Endometrial microvascular endothelial cells (primary cell): Measurements from ENCODE around the gene PTPRN2. TPM values are rescaled to one million over a fixed set of nuclear protein-coding genes. Genes with fewer than 3 reads are reported as not detected.

Source experiments
- in situ Hi-C: cut with HindIII; loops from 2 replicates; pipeline ENCODE4 v1.10.0; 2017; ENCODE audit warnings: low sequenced_read_pairs, low pct_unique_long_range_greater_than_20kb; ENCODE audit errors: inconsistent ontology term
- total RNA-seq: library from RNA; depleted of rRNA; stranded (reverse); fragments of >200 nt; gene quantifications from one replicate; pipeline ENCODE4 v1.2.3, GENCODE V29; 2015; ENCODE audit errors: inconsistent ontology term

PTPRN2 gene
- total RNA-seq, 1 donor from 2014 or later: 13.3 TPM

DNA sequence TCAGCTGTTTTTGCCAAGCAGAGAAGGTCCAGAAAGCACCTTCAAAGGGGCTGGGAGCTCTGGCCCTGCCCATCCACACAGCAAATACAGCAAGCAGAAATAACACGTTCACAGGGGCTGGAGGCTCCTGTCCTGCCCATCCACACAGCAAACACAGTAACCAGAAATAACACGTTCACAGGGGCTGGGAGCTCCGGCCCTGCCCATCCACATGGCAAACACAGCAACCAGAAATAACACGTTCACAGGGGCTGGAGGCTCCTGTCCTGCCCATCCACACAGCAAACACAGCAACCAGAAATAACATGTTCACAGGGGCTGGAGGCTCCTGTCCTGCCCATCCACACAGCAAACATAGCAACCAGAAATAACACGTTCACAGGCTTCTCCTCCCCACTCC, 558.1 kb downstream of the PTPRN2 start:
- in situ Hi-C loops: no loop called here

DNA sequence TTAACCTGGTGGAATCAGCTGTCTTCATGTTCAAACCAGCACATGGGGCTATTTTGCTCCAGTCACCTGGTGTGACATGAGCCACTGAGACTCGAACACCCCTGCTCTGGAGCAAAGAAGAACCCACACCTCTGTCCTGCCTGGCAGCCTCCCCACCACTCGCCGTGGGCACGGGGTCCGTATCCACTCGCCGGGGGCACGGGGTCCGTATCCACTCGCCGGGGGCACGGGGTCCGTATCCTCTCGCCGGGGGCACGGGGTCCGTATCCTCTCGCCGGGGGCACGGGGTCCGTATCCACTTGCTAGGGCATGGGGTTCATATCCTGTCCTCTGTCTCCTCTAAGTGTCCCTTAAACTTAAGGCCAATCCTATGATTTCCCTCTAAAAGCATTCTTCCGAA, 558.7 kb downstream of the PTPRN2 start:
- in situ Hi-C loops: no loop called here

DNA sequence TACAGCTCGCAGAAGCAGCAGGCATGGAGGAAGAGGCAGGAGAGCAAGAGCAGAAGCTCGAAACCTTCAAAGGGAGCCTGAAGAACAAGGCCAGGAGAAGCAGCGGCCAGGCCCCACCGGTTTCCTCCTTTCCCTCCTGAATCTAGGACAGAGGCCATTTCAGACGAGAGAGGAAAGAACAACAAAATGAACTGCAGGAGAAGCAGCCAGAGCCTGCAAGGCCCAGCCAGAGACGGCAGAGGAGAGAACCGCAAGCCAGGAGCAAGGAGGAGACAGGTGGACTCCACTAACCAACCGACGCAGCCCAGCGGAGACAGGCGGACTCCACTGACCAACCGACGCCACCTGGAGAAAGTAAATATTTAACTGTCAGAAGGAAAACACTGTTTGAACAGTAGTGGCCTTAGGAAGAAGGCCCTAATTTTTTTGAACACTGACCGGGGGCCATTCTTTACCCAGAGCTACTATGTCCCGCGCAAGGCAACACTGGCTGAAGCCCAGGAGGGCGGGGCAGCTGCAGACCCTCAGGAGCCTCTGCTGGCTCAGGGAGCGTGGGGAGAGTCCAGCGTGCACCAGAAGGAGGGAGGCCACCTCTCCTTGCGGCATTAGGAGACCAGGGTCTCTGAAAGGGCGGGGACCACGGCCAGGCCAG, 559.2 kb downstream of the PTPRN2 start:
- in situ Hi-C loops: no loop called here

DNA sequence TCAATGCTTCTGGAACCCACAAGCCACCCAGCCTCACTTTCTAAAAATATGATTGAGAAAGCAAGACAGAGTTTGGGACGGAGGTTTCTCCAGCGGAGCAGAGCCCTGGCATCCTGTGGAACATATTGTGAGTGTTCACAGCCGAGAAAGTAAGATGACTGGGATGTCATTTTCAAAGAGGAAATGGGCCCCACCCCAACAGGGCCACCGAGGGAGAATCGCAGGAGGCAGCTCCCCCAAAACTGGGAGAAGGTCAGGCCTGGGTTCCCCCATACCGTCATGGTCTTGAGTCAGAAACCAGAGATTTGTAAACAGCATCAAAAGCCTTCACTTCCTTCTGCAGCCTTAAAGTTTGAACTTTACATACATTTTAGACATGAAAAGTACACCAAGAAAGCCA, 560.0 kb downstream of the PTPRN2 start:
- in situ Hi-C loops: no loop called here

DNA sequence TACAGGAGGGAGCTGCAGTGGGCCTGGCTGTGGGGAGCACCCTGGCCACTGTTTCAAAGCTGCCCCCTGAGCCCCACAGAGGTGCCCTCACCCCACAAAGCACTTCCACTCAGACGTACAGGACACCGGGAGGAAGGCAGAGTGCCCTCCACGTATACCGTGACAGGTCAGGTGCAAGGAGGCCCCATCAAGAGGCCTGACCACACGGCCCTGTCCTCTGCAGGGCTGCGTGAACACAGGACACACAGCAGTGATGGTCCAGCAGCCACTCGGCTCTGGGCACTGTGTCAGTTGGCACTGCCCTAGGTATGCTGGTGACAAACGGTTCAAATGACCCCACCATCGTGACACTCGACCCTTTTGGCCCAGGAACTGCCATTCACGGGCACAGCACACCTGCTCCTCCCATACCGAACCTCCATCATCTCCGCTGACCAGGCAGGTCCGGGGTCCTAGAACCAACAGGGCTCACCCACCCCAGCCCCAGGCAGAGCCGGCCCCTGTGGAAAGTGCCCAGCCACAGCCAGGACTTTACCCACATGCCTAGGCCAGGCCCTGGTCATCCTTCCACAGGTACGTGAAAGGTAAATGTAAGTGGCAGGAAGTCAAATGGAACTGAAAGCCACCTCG, 560.9 kb downstream of the PTPRN2 start:
- in situ Hi-C loops: no loop called here

DNA sequence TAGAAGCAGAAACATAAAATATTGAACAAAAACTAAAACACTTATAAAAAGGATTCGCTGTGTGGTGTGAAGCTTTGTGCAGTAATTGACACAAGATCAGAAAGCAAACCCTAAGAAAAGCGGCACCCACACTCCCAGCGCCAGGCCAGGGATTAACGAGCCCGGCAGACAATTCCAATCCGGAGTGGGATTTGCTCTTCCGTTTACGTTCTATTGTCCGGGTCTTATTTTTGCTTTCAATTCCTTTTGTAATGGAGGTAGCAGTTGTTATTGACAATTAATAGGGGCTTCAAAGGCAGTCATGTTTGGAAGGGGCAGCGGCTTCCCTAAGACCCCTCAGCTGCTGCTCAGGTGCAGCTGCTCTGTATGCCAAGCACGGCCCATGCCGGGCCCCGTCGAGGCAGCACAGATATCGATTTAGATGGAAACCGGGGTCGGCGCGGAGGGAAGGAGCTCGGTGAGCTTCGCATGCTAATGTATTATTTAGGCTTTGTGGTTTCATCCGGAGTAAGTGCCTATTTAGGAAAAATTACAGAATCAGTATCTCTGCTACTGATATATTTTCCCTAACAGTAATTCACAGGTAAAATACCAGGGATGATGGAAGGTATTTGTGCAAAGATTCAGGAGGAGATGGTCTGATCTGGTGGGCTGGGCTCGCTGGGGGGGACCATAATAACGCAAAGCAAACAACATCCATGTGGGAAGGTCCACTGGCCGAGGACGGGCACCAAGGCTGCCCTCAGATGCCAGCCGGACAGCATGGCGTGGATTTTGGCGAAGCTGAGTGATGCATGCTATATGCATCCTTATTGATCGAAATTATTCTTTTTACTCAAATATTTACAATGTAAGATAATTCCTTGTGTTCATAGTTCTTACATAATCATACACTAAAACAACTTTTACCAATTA, 561.7 kb downstream of the PTPRN2 start:
- in situ Hi-C loops: no loop called here

DNA sequence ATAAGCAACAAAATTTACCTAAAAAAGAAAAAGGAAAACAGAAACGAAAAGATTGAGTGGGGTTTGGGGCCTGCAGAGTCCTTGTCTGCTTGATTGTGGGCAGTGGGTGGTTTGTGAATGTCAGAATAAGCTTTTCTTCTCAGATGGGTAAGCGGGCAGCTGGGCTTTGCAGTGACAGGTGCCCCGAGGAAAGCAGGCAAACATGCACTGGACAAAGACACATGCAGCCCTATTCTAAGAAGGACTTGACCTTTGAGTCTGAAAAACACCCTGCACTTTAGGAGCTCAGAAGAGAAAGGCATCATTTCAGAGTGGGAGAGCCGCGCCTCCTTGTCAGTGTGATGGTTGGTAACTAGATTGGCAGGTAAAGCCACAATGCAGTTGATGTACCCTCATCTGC, 562.7 kb downstream of the PTPRN2 start:
- in situ Hi-C loops: no loop called here

DNA sequence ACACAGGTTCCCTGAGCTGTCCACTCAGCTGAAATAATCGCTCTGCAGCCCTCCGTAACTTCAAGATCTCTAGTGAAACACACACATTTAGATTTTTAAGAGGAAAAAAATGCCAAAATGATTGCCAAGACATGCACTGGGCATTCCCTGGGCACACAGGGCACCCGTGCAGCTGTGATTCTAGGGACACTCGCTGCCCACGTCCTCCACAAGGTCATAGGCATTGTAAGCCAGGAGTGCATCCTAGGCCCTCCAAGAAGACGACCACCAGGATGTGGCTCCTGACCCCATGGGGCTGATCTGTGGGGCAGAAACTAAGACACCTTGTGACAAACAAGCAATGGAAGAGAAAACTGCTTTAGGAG, 563.3 kb downstream of the PTPRN2 start:
- in situ Hi-C loops: no loop called here

DNA sequence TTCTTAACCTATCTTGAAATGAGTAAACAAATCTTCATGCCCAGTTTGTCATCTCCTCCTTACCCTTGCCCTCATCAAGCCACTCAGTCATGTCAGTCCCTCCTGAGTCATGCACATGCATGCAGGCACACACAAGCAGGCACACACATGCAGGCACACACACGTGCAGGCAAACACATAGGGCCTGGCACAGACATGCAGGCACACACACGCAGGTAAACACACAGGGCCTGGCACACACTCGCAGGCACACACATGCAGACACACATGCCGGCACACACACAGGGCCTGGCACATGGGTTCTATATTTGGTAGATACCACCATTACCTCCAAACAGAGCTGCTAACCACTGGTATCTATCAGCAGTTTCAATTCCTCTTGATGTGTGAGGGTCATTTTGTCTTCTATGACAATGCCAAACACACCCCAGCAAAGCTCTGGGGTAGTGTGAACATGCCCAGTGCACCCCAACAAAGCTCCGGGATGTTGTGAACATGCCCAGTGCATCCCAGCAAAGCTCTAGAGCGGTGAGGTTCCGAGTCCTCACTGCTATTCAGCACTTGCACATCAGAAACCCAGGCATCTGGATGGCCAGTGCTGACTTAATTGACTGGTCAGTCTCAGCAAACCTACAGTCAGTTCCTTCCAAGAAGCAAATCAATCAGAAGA, 563.8 kb downstream of the PTPRN2 start:
- in situ Hi-C loops: no loop called here

DNA sequence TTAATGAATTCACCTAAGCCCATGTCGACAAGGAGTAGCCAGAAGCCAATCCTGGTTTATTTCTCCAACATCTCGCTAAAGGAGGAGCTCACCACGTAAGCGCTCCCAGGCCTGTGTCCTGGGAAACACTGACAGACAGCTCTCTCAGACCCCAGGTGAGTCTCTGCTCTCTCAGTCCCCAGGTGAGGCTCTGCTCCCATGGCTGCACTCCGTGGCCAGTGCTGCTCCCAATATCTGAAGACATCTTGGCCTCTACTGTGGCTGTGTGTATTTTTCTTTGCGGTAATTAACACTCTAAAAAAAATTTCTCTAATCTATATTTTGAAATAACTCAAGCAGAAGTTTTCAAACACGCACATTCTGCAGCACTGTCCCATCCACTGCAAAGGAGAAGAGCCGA, 564.5 kb downstream of the PTPRN2 start:
- in situ Hi-C loops: no loop called here

DNA sequence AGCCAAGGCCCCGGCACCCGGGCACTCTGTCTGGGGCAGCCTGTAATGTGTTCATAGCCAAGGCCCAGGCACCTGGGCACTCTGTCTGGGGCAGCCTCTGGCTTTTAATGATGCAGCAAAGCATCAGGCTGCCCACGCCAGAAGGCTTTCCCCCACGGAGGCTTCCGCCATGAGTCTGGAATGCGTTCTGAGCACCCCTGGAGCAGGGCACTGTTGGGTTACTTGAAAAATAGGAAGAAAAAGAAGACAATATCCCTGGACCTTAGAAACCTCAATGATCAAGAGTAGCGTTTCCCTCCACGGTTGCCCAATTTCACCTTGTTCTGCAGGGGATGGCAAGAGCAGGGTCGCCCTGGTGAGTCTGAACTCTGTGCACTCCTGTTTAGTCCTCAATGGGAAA, 565.0 kb downstream of the PTPRN2 start:
- in situ Hi-C loops: no loop called here

DNA sequence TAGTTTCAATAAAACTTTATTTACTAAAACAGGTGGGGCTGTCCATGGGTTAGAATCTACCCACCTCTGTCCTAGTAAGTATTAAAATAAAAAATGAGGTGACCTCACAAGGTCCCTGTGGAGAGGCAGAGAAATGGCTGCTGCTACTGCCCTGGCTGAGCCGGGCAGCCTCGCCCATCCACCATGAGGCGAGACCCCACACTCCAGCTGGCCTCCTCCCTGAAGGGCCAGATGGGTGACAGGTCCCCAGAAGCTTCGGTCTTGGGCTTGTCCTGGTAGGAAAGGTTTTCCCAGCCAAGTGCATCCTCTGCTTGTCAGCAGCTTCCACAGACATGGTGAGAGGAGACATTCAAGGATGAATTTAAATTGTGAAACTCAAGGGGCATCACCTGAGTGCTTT, 565.8 kb downstream of the PTPRN2 start:
- in situ Hi-C loops: no loop called here

DNA sequence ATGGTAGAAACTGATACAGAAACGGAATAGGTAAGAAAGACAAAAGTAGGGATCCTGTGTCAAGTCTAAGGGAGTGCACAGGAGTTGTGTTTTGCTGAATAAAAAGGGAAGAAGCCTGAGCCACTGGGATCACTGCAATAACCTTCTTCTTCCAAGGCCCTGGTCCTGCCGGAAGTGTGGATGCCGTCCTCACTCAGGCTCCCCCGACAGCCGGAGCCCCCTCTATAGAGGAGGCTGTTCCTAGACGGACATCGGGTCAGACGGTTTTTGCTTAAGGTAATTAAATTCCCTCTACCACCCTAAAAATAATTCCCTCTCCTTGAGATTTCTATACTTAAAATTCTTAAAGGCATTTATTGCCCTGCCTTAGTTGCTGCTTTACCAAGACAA, 566.9 kb downstream of the PTPRN2 start:
- in situ Hi-C loops: no loop called here

DNA sequence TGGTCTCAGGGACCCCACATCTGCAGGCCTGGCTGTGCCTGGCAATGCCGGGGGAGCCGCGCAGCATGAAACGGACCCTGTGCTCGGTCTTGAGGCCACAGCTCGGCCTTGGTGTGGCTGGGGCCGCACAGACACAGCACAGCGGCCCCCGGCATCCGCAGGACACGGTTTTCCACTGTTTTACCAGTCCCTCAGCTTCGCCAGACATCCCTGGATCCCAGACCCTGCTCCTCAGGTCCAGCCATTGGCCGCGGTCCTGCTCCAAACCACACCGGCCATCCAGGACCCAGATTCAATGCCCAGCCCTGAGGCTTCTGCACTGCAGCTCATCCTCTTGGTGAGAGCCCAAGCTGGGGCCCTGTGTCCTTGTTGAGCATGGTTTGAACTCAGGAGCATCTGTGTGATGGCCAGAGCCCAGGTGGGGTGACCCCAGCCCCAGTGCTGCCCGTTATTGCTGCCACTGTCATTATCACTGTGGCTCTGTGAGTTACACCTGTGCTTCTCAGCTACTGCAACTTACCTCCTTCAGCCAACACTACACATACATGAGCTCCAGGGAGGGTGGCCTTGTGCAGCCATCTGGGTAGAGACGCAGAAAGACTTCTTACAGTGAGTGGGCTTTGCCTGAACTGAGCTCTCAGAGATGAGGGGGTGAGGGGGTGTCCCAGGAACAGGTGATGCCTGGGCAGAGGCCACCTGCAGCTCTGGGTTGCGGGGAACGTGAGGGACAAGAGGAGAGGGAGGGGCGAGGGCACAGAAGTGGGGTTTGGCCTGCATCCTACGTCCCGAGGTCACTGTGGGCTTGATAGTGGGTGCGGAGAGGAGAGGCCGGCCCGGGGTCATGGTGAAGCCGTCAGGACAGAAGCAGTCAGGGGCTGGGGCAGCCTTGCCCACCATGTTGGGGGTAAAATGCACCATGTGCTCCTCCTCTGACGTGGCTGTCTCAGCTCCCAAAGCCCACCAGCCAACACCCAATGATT, 567.6 kb downstream of the PTPRN2 start:
- in situ Hi-C loops: no loop called here

DNA sequence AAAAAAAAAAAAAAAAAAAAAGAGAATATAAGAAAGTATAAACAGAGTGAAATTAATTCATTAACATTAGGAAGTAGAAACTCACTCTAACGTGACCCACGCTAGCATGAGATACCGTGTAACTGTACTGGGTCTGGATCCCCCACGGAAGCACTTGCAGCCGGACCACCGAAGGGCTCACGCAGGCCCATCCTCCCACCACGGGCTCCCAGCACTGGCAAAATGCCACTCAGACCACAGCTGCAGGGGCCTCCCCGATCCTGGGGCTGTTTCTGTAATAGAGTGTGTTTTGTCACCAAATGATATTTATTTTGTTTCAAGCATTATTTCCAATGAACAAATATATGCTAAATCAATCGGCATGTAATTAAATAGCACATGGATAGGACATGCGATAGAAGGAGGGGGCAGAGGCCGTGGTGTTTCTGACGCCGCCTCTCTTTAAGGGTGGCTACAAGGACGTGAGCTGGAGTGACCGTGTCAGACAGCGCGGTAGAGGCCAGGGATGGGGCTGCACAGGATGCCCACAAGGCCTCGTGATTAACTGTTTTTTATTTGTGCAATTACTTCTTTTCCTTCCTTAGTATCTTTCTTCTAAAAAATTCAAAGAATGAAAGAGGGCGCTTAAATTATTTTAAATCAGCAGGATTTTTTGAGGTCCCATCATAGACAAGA, 568.5 kb downstream of the PTPRN2 start:
- in situ Hi-C loops: no loop called here

DNA sequence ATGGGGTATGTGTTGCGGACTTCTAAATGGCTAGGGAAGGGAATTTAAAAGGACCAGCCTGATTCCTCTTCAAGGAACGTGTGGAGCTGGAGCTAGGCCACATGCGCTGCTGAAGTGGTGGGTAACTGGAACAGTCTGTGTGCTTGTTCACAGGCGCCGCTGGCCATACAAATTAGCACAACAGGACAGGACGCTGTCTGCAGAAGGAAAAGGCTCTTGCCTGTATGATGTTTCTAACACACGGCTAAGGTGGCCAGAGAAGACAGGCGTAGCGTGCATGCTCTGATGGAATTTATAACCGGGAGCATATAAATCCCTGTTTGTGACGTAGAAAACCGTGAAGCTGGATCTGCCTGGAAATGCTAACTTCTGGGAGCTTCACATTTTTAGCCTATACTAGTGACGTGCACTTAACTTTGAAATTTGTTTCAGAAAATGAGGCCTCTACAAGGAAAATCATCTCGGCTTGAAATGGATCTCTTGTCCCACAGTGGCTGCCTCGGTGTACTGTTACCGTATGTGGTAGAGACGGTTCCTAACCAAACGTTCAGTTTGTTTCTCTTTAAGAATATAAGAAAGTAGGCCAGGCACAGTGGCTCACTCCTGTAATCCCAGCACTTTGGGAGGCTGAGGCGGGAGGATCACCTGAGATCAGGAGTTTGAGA, 569.4 kb downstream of the PTPRN2 start:
- in situ Hi-C loops: no loop called here
